OCI-LY3 (cell line): ENCODE results near the gene LGALS16.

ENCODE experiments used
- H2AFZ ChIP-seq: fragments of 200-600, 300-600 bp; shearing (Covaris generic); 2 replicates; pipeline ENCODE4 v1.6.0; 2014; ENCODE audit warnings: antibody characterized with exemption, low read depth, low read length
- H3K27ac ChIP-seq: fragments of 200-600, 300-600 bp; sonication (generic); 2 replicates; pipeline ENCODE4 v1.5.1; 2014; ENCODE audit warnings: mild to moderate bottlenecking, low read length, moderate library complexity, mixed read lengths
- H3K27me3 ChIP-seq: fragments of 200-600, 300-600 bp; sonication (generic); 2 replicates; pipeline ENCODE4 v1.6.1; 2014; ENCODE audit warnings: low read depth, low read length, mixed read lengths
- H3K36me3 ChIP-seq: fragments of 200-600, 300-600 bp; sonication (generic); replicated peaks from 2 replicates; pipeline ENCODE3; 2014; ENCODE audit warnings: low read depth, low read length, mixed read lengths
- H3K4me1 ChIP-seq: fragments of 300-600, 200-600 bp; sonication (generic); 2 replicates; pipeline ENCODE4 v1.6.1; 2014; ENCODE audit warnings: low read length, mixed read lengths
- H3K4me2 ChIP-seq: fragments of 200-600, 300-600 bp; sonication (generic); 2 replicates; pipeline ENCODE4 v1.6.1; 2014; ENCODE audit warnings: low read length, mixed read lengths
- H3K4me3 ChIP-seq: fragments of 300-600, 200-600 bp; sonication (generic); 2 replicates; pipeline ENCODE4 v1.5.1; 2014; ENCODE audit warnings: antibody characterized with exemption, mild to moderate bottlenecking, low read length, moderate library complexity
- H3K79me2 ChIP-seq: fragments of 300-600, 200-600 bp; shearing (Covaris generic); 2 replicates; pipeline ENCODE4 v1.6.1; 2014; ENCODE audit warnings: mild to moderate bottlenecking, low read length, mixed read lengths
- H3K9ac ChIP-seq: fragments of 300-600, 200-600 bp; shearing (Covaris generic); 2 replicates; pipeline ENCODE4 v1.6.0; 2014; ENCODE audit warnings: mild to moderate bottlenecking, low read length, moderate library complexity
- H3K9me3 ChIP-seq: fragments of 200-600, 300-600 bp; shearing (Covaris generic); 2 replicates; pipeline ENCODE4 v1.6.1; 2014; ENCODE audit warnings: low read length, mixed read lengths; ENCODE audit not compliant: insufficient read depth
- H4K20me1 ChIP-seq: fragments of 200-600, 300-600 bp; sonication (generic); 2 replicates; pipeline ENCODE4 v1.6.1; 2016; ENCODE audit warnings: low read length, mixed read lengths; ENCODE audit not compliant: insufficient read depth
- CTCF ChIP-seq: fragments of 200-600, 300-600 bp; sonication (generic); IDR thresholded peaks from 2 replicates; pipeline ENCODE4 v1.5.1; 2014; ENCODE audit warnings: antibody characterized with exemption, low read length, low read depth
- EZH2phosphoT487 ChIP-seq: fragments of 200-600 bp; shearing (Covaris generic); IDR thresholded peaks from 2 replicates; pipeline ENCODE4 v1.6.1; 2018; ENCODE audit warnings: antibody characterized with exemption, mixed run types, low read depth

Gene LGALS16

GRCh38 chr19:39645800-39646411 lies 9.8 kb upstream of the LGALS16 start:
- H3K4me1 ChIP-seq = no peaks in the 10 kb centered on the region
- H2AFZ ChIP-seq = no peak overlapping the region
- 0 out of 2 replicates have a peak, but pooled peaks cover 4% of the 10 kb centered on the region for H4K20me1 ChIP-seq
- no peak overlapping the region for H3K4me3 ChIP-seq
- H3K27me3 ChIP-seq = peaks cover 12% of the 10 kb centered on the region; the same call in 1 of the 2 replicates
- H3K4me2 ChIP-seq = no peak overlapping the region
- TF ChIP-seq CTCF (no peak), EZH2phosphoT487 (no peak)
- H3K9me3 ChIP-seq = no peaks in the 10 kb centered on the region
- H3K79me2 ChIP-seq = no peaks in the 10 kb centered on the region
- no peak overlapping the region for H3K9ac ChIP-seq
- H3K27ac ChIP-seq = no peak overlapping the region
- no peaks in the 10 kb centered on the region for H3K36me3 ChIP-seq

- TF ChIP-seq CTCF (no peak), EZH2phosphoT487 (no peak)
- H3K9me3 ChIP-seq = no peaks in the 10 kb centered on the region
Observed at GRCh38 chr19:39647918-39648317, 7.8 kb upstream of the LGALS16 start.

GRCh38 chr19:39659791-39660190 lies 4.1 kb downstream of the LGALS16 start:
- no peak overlapping the region for H3K4me2 ChIP-seq
- H3K4me3 ChIP-seq = no peak overlapping the region
- no peaks in the 10 kb centered on the region for H3K79me2 ChIP-seq
- TF ChIP-seq CTCF = no peak
- no peak for TF ChIP-seq EZH2phosphoT487
- H3K9ac ChIP-seq = no peak overlapping the region
- peaks cover 68% of the 10 kb centered on the region for H3K27me3 ChIP-seq
- no peaks in the 10 kb centered on the region for H3K36me3 ChIP-seq
- no peak overlapping the region for H2AFZ ChIP-seq
- H3K27ac ChIP-seq = no peak overlapping the region
- no peaks in the 10 kb centered on the region for H3K9me3 ChIP-seq
- H4K20me1 ChIP-seq = no peaks in the 10 kb centered on the region; the same call in 1 of the 2 replicates
- H3K4me1 ChIP-seq = peaks cover 4% of the 10 kb centered on the region

More at GRCh38 chr19:39647918-39648317, 7.8 kb upstream of the LGALS16 start:
- H3K9ac ChIP-seq = no peak overlapping the region
- H3K4me2 ChIP-seq = no peak overlapping the region
- no peak overlapping the region for H3K27ac ChIP-seq
- H4K20me1 ChIP-seq = 0 out of 2 replicates have a peak, but pooled peaks cover 4% of the 10 kb centered on the region
- H3K4me1 ChIP-seq = no peaks in the 10 kb centered on the region
- H2AFZ ChIP-seq = no peak overlapping the region
- no peaks in the 10 kb centered on the region for H3K36me3 ChIP-seq
- no peak overlapping the region for H3K4me3 ChIP-seq
- H3K79me2 ChIP-seq = no peaks in the 10 kb centered on the region
- peaks cover 10% of the 10 kb centered on the region; the same call in 1 of the 2 replicates for H3K27me3 ChIP-seq

GRCh38 chr19:39660661-39661060 lies 4.9 kb downstream of the LGALS16 start:
- no peaks in the 10 kb centered on the region for H3K79me2 ChIP-seq
- no peak overlapping the region for H3K4me3 ChIP-seq
- H4K20me1 ChIP-seq = no peaks in the 10 kb centered on the region; the same call in 1 of the 2 replicates
- TF ChIP-seq EZH2phosphoT487 = no peak
- no peak for TF ChIP-seq CTCF
- H3K27me3 ChIP-seq = peaks cover 66% of the 10 kb centered on the region
- no peak overlapping the region for H3K27ac ChIP-seq
- no peak overlapping the region for H3K4me2 ChIP-seq
- H2AFZ ChIP-seq = no peak overlapping the region
- H3K9ac ChIP-seq = no peak overlapping the region
- no peaks in the 10 kb centered on the region for H3K36me3 ChIP-seq
- peaks cover 4% of the 10 kb centered on the region for H3K4me1 ChIP-seq
- H3K9me3 ChIP-seq = no peaks in the 10 kb centered on the region
